Measurements from ENCODE around the gene AMDHD2.
A peak's percentile ranks its signal among the peaks of the same experiment; 100 is the strongest.

AMDHD2 gene

GRCh38 chr16:2499890-2500429, 20.2 kb upstream of the AMDHD2 start:
- no peak for DNase-seq (ENCODE audit: low read depth)

- no peak for DNase-seq (ENCODE audit: low read depth)
Observed at GRCh38 chr16:2500430-2500917, 19.7 kb upstream of the AMDHD2 start.

- DNase-seq (ENCODE audit: low read depth): peak; percentile 68
Observed at GRCh38 chr16:2500918-2501750, 19.0 kb upstream of the AMDHD2 start.

GRCh38 chr16:2501946-2502895, 17.9 kb upstream of the AMDHD2 start:
- DNase-seq (ENCODE audit: low read depth): no peak

- DNase-seq (ENCODE audit: low read depth): no peak
Observed at GRCh38 chr16:2505695-2506094, 14.5 kb upstream of the AMDHD2 start.

- DNase-seq (ENCODE audit: low read depth): no peak
Observed at GRCh38 chr16:2507052-2507659, 13.0 kb upstream of the AMDHD2 start.

GRCh38 chr16:2507665-2508064, 12.5 kb upstream of the AMDHD2 start:
- DNase-seq (ENCODE audit: low read depth): no peak

- no peak for DNase-seq (ENCODE audit: low read depth)
Observed at GRCh38 chr16:2508722-2509400, 11.3 kb upstream of the AMDHD2 start.

GRCh38 chr16:2511128-2511800, 8.9 kb upstream of the AMDHD2 start:
- no peak for DNase-seq (ENCODE audit: low read depth)

- DNase-seq (ENCODE audit: low read depth): no peak
Observed at GRCh38 chr16:2511996-2512734, 8.0 kb upstream of the AMDHD2 start.

GRCh38 chr16:2512735-2513404, 7.3 kb upstream of the AMDHD2 start:
- no peak for DNase-seq (ENCODE audit: low read depth)

GRCh38 chr16:2513405-2514332, 6.5 kb upstream of the AMDHD2 start, which contains the start of gene ATP6V0C:
Gene ATP6V0C, plus strand, starts transcription at chr16:2513952. Its CDS starts 152 bp downstream, at chr16:2514104.
- peak; percentile 75 for DNase-seq (ENCODE audit: low read depth)

GRCh38 chr16:2514333-2515179, 5.6 kb upstream of the AMDHD2 start:
- no peak for DNase-seq (ENCODE audit: low read depth)

GRCh38 chr16:2515180-2515851, 4.9 kb upstream of the AMDHD2 start:
- no peak for DNase-seq (ENCODE audit: low read depth)

GRCh38 chr16:2516391-2517240, 3.6 kb upstream of the AMDHD2 start:
- DNase-seq (ENCODE audit: low read depth): no peak
